Colonic mucosa (tissue), 4 donors: ENCODE data around the gene MRPL53. TPM values are rescaled to one million over a fixed set of nuclear protein-coding genes. Genes with fewer than 3 reads are reported as not detected.

Experiments
- DNase-seq: peaks from one replicate; pipeline ENCODE4 v3.0.0-alpha.2; 2020
- H3K27ac ChIP-seq: fragments of 200-600 bp; one replicate; pipeline ENCODE4 v1.8.0; 2021
- H3K27me3 ChIP-seq: fragments of 200-600 bp; one replicate; pipeline ENCODE4 v1.8.0; 2021
- H3K36me3 ChIP-seq: fragments of 200-600 bp; one replicate; pipeline ENCODE4 v1.8.0; 2021
- H3K4me1 ChIP-seq: fragments of 200-600 bp; one replicate; pipeline ENCODE4 v1.8.0; 2021; ENCODE audit warnings: mild to moderate bottlenecking
- H3K4me3 ChIP-seq: fragments of 200-600 bp; one replicate; pipeline ENCODE4 v1.8.0; 2021
- H3K9ac ChIP-seq, 2 donors: one replicate each; pipeline ENCODE4 v1.7.0; 2013; ENCODE audit warnings: control low read depth in 2 of 2, low read depth in 2 of 2, low read length in 2 of 2
- H3K9me3 ChIP-seq: fragments of 200-600 bp; one replicate; pipeline ENCODE4 v1.8.0; 2021
- intact Hi-C: fragments of 100-400 bp; cut with DNase I; formaldehyde crosslinking; loops from one replicate; pipeline ENCODE4 v1.14.1; 2022
- total RNA-seq, 2 donors: library from RNA; stranded (reverse); fragmentation: NEBNext Ultra II Directional in 1 of 2; extraction: Animal tissue kit (Norgen Biotek cat#: 25700) in 1 of 2; gene quantifications; one replicate each; pipeline ENCODE4 v1.2.1, GENCODE V29; 2021
- TF ChIP-seq, protein P1 (sequence below): fragments of 200-600 bp; IDR thresholded peaks from one replicate; pipeline ENCODE4 v1.8.0; 2022; ENCODE audit warnings: antibody characterized with exemption, mild to moderate bottlenecking
- donor health status: healthy.
- donor health status: DM: no; HTN: no; CAD: no.
- donor health status: DM: no; HTN: no; CAD: no.

Gene MRPL53
- total RNA-seq, 2 donors from 2014 or later, result 64.6 to 90.3 TPM

DNA sequence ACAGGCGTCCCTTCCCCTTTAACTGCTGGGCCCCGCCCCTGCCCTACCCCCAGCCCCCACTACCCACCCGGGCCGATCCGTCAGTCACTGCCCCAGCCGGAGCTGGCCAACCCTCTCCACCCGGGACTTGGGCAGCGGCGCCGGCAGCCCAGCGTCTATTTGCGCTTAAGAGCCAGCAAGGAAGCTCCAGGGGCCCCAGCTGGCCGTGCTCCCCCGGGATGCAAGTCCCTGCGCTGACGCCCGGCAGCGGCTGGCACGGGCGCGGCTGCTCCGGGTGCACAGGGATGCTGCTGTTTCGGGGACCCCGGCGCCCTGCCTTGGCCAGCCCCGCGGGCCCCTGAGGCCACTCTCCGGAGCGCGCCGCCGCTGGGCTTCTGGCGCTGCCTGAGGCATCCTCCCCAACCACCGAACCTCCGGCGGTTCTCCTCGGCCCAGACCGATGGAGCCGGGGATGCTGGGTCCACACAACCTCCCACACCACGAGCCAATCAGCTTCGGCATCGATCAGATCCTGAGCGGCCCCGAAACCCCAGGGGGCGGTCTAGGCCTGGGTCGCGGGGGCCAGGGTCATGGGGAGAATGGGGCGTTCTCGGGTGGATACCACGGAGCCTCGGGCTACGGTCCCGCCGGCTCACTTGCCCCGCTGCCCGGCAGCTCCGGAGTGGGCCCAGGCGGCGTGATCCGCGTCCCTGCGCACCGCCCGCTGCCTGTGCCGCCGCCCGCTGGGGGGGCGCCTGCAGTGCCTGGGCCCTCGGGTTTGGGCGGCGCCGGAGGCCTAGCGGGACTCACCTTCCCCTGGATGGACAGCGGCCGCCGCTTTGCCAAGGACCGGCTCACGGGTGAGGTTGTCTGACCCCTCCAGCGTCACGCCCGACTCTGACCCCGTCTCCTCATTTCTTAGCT lies 42.1 kb upstream of the MRPL53 start, which contains the start of gene TLX2:
TSS of gene TLX2 (plus strand) at position 83 of the 903 bp plus-strand sequence. CDS start at position 440, 357 bp downstream.
- Histone ChIP-seq H3K4me1 (peaks cover 18% of the 10 kb centered on the region), H3K27me3 (peaks cover 67% of the 10 kb centered on the region), H3K9ac (no peak within 1 kb of the TSS), H3K36me3 (no peaks in the 10 kb centered on the region), H3K4me3 (no peak within 1 kb of the TSS), H3K9me3 (no peaks in the 10 kb centered on the region), H3K27ac (no peak within 1 kb of the TSS)
- TF ChIP-seq, protein P1, sequence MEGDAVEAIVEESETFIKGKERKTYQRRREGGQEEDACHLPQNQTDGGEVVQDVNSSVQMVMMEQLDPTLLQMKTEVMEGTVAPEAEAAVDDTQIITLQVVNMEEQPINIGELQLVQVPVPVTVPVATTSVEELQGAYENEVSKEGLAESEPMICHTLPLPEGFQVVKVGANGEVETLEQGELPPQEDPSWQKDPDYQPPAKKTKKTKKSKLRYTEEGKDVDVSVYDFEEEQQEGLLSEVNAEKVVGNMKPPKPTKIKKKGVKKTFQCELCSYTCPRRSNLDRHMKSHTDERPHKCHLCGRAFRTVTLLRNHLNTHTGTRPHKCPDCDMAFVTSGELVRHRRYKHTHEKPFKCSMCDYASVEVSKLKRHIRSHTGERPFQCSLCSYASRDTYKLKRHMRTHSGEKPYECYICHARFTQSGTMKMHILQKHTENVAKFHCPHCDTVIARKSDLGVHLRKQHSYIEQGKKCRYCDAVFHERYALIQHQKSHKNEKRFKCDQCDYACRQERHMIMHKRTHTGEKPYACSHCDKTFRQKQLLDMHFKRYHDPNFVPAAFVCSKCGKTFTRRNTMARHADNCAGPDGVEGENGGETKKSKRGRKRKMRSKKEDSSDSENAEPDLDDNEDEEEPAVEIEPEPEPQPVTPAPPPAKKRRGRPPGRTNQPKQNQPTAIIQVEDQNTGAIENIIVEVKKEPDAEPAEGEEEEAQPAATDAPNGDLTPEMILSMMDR, result no peak
- DNase-seq, result no peak
- intact Hi-C loops, result no loop called here

DNA sequence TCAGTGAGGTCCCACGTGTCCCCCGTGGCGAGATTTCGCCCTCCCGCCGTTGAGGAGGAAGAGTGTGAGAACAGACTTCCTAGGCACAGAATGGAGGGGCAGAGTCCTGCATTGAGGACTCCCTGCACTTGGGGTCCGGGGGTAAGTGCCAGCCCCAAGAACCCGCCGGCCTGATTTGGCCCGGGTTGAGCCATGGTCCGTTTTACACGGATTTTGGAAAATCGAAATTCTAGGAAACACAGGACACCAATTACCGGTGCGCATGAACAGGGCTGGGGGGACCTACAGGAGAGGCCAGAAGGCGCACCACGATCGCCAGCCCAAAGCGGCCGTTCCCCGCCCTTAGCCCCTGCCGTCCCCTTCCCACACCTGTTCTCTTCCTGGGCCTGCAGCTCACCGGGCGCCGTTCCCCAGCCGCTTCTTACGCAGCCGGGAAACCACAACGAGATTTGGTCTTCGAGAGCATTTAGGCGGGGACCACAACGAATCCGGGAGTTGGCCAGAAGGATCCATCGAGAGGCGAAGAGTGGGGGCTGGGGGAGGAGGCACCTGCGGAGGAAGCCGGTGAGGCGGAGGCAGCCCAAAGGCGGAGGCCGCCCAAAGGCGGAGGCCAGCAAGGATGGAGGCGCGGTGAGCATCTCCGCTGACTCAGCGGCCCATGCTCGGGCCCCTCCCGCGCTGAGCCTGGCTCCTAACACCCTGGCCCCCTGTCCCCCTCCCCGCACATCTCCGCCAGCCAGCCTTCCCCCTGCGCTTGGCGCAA lies 41.3 kb upstream of the MRPL53 start:
- Histone ChIP-seq H3K4me3 (no peak overlapping the region), H3K27ac (no peak overlapping the region), H3K9ac (no peak overlapping the region), H3K36me3 (no peaks in the 10 kb centered on the region), H3K27me3 (peaks cover 67% of the 10 kb centered on the region), H3K4me1 (peaks cover 18% of the 10 kb centered on the region), H3K9me3 (no peaks in the 10 kb centered on the region)
- intact Hi-C loops, result no loop called here
- DNase-seq, result no peak
- TF ChIP-seq, protein P1, result no peak

DNA sequence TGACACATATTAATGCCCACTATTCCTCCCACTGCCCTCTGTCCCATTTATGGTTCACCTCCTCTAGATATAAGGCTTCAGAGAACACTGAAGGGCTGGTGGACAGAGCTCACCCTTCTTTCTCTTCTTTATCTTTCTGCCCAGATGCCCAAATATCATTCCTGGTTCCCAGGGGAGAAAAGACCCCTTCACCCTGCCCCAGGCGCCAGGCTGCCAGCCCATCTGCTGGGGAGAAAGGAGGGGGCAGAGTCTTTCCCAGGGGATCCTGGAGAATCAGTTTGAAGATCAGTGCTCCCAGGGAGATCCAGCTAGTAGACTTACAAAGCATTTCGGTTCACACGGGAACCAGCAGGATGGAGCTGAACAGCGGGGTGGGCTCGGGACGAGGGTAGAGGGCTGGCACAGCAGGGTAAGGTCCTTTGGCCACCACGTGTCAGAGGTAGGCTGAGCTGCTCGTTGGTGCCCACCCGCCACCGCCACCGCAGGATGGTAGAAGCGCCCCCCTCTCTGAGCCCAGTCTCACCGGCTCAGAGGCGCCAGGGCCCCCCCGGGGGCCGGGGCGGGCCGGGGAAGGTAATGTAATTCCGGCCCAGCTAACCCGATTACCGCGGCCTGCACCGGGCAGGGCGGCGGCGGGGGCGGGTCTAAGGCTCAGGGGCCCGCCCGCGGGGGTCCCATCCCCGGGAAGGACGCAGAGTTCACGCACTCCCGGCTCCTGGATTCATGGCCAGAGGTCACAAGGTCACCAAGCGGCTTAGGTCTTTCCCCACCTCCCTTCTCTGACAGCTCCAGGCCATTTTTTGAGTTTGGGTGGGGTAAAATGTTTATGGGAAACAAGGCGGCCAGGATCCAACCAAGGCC lies 40.5 kb upstream of the MRPL53 start:
- Histone ChIP-seq H3K9ac (no peak overlapping the region), H3K9me3 (no peaks in the 10 kb centered on the region), H3K4me3 (no peak overlapping the region), H3K4me1 (peaks cover 18% of the 10 kb centered on the region), H3K27ac (no peak overlapping the region), H3K27me3 (peaks cover 67% of the 10 kb centered on the region), H3K36me3 (no peaks in the 10 kb centered on the region)
- TF ChIP-seq, protein P1, result no peak
- no peak for DNase-seq
- intact Hi-C loops, result no loop called here

DNA sequence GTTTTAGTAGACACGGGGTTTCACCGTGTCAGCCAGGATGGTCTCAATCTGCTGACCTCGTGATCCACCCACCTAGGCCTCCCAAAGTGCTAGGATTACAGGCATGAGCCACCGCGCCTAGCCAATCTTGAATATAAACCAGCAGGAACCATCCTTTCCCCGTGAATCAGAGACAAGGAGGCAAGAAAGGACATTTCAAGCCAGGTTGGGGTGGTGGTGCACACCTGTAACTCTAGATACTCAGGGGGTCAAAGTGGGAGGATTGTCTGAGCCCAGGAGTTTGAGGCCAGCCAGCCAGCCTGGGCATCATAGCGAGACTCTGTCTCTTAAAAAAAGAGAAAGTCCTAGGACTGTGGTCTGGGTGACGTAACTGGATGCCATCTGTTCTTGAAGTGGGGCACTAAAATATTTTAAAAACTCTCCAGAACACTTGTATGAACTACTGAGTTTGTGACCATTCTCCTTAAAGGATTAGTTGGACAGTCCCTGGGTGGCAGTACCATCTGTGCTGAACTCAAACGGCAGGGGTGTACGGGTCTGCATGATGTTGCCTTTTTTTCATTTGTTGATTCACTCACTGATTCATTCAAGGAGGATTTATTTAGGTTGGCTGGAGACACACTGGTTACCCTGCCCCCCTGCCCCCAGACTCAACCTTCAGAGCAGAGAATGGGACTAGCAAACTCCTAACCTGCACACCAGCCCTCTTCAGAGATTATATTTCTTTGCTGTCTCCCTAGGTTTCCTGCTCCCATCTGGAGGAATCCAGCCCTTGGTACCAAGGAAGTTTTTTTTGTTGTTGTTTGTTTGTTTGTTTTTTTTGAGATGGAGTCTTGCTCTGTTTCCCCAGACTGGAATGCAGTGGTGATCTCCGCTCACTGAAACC lies 38.9 kb upstream of the MRPL53 start:
- Histone ChIP-seq H3K27me3 (peaks cover 62% of the 10 kb centered on the region), H3K27ac (no peak overlapping the region), H3K4me3 (no peak overlapping the region), H3K9ac (no peak overlapping the region), H3K4me1 (peaks cover 21% of the 10 kb centered on the region), H3K9me3 (no peaks in the 10 kb centered on the region), H3K36me3 (no peaks in the 10 kb centered on the region)
- TF ChIP-seq, protein P1, result no peak
- DNase-seq, result no peak
- intact Hi-C loops, result no loop called here
